HUDEP-2 (cell line): ENCODE data around the gene DACH1.

Source experiments
- DNase-seq, 76 experiments: peaks; one replicate each; lab custom pipeline; 2025; ENCODE audit not compliant: unreplicated experiment in 76 of 76; lab: John Stamatoyannopoulos, UW

The DACH1 gene

GRCh38 chr13:71830736-71831135 is 36.3 kb downstream of the DACH1 start:
- DNase-seq: no peak

DNA sequence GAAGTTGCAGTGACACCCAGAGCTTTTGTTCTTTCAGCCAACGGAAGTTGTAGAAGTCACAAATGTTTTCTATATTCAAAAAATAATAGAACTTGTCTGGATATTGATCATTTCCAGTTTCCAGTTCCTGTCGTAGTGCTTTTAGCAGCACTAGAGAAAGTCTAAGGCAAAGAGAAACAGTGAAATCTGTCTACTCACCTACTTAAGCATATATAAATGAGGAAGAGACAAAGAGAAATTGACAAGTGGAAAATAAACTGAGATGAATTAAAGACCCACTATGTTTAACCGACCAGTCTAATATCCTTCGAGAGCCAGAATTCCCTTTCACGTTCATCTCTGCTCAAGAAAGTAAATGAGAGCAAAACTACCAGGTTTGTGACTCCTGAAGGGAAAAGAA is 36.7 kb downstream of the DACH1 start:
- DNase-seq: no peak

- no peak for DNase-seq
These were observed 37.5 kb downstream of the DACH1 start for GRCh38 chr13:71829547-71829946.

- no peak for DNase-seq
These were observed 38.4 kb downstream of the DACH1 start for GRCh38 chr13:71828564-71828963.

DNA sequence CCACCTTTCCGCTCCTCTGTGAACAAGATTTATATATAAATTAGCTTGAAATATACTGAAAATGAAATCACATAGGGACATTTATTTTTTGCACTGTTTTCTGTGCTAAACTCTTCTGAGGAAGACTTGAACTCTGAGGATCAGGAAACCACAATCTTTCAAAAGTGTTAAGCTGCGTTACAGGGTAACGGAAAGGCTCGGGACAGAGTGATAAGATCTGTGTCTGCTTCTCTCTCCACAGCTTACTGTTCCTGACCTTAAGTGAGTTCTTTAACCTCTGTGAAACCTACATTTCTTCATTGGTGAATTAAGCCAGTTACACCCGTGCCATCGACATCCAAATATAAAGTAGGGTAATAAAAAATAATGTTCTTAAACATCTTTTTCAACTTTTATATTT is 38.9 kb downstream of the DACH1 start:
- peak in 12 of 76 experiments; percentile 2 to 35 (median 10) for DNase-seq

DNA sequence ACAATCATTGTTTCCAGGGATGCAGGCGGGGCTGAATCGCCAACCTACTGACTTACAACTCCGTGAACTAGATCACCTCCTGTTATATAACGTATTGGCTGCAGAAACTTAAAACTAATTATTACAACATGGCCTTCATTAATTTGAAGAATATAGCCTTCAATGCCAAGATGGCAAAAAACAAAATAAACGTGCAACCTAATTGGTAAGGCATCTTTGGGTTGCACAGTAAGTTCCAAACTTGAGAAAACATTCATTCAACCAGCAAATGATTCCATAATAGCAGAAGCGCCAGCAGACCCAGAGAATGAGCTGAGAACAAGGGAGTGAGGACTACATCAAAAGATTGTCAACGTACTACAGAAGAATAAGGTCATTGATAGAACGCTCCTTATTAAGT is 39.8 kb downstream of the DACH1 start:
- DNase-seq: no peak

DNA sequence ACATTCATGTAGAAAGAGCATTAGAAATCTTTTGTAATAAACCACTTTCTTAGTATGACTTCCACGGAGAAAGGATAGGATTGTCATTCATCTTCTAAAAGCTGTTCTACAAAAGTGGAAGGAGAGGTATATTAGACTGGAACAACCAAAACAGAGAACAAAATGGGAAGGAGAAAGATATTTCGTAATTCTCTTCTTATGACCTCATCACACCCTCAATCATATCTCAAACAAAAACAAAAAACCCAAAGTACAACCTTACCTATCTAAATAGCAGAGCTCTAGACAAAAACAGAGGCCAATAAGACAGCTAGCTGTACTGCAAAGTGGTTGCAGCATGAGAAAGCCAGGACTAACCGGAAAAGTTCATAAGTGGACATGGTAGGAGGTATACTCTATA is 46.3 kb downstream of the DACH1 start:
- no peak for DNase-seq

GRCh38 chr13:71817335-71817734 is 49.7 kb downstream of the DACH1 start:
- DNase-seq: no peak

DNA sequence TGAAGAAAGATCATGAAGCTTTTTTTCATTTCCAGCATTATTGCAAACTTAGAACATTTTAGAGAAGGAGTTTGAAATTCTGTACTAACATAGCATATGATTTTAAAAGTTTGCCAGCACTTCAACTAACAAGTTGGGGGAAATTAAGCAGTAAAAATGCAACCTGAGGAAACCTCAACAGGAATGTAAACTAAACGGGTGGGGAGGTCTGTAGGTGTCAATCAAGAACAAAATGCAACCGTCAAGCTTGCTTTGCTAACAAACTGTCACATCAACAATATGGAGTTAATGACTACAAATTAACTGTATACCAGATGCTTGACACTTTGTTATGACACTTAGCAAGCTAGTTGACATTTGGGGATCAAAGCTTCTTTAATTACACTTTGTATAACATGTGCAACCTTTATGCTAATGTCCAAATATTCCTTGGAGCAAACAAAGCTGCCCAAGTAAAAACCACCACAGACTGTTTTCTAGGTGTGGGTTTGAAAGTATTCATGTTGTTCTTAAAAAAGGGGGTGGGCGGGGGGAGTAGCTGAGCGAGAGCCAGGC is 52.1 kb downstream of the DACH1 start:
- DNase-seq: no peak

GRCh38 chr13:71813187-71813586 is 53.8 kb downstream of the DACH1 start:
- no peak for DNase-seq

GRCh38 chr13:71811344-71811743 is 55.7 kb downstream of the DACH1 start:
- DNase-seq: no peak

GRCh38 chr13:71808708-71809107 is 58.3 kb downstream of the DACH1 start:
- DNase-seq: no peak

DNA sequence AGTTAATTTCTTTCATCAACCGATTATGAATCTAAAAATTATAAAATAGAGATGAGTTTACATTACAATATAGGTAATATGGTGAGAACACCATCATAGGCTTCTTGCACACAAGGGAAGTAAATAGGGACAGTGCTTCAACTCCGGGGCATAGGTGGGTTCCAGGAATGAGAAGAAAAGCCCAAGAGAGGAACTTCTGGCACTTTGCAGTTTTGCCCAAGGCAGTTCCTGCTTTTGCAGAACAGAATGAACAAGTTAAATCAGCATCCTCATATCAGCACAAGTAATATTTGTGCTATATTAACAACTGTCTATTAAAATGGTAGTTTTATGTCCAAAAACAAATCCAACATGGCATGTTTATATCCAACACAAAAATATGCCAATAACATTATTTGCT is 60.1 kb downstream of the DACH1 start:
- DNase-seq: no peak

- no peak for DNase-seq
These were observed 63.9 kb downstream of the DACH1 start for GRCh38 chr13:71803066-71803465.

DNA sequence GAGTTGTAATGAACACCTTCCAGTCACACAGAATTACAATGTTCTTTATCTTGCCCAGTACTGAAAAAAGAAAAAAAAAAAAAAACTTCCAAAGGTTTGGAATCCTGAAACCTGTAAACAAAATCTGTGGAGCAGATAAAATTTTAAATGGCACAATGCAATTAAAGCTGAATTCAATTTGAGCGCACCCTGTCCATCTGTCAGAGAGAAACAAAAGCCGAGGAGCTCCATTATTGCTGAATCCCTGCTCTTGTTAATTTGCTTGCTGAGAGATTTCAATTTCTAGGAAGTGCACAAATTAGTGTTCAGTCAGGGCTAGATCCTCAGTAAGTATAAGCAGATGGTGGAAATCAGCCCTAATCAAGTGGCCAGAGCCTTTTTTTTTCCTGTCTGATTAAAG is 65.2 kb downstream of the DACH1 start:
- DNase-seq: no peak

- DNase-seq: no peak
These were observed 65.7 kb downstream of the DACH1 start for GRCh38 chr13:71801165-71801760.

- no peak for DNase-seq
These were observed 67.7 kb downstream of the DACH1 start for GRCh38 chr13:71799324-71799723.

DNA sequence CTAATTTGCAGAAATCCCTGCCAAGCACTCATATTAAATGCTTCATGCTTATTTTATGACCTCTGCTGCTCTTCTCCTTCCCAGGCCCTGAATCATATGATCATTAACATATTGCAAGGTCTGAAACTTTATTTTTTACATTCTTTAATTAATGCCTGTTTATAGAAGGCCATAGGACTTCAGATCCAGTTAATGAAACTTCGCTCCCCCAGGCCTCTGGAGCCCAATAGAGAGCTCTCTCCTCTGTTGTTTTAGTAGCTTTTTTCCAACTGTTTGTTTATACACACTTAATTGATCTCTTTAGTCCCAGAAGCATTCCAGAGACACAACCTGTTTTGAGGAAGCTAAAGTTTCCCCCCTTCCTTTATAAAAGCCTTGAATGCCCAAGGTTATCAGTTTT is 68.3 kb downstream of the DACH1 start:
- no peak for DNase-seq

DNA sequence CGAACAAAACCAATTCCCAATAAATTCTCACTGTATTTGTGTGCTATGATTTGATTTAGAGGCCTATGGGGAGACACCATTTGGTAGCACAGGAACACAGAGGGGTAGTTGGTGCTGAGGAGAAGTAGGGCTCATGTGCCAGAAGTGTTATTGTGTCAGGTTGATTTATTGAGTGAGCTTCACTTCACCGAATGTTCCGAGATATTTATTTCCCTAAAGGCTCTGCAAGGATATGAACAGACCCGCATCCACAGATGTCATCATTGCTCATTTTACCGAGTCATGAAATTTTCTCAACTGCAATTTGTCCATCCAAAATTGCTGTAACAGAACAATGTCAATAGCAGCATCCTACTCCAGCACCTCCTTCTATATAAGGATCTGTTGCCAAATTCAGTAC is 69.5 kb downstream of the DACH1 start:
- no peak for DNase-seq

DNA sequence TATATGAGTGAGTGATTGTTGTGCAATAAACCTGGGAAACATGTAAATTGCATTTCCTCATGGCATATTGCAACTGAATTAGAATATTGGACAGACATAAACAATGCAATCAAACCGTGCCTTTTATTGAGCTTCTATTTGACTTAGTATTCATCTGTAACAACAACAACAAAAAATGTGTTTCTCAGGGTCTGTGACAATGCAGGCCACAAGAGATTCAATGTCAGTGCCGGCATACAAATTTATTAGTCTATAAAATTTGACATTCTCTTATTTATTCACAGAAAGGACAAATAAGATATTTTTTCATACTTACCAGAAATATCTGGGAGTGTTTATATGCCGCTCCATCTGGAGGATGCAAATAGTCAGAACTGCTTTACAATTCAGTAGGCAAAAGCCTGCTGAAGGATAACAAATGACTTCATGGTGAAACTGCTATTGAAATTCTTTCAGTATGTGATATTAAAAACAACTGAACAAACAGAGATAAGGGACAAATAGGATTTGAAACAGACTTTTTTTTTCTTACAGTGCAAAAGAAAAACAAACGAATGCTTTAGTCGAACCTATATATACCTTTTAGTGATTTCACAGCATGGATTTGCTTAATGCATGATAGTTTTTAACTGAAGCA is 77.2 kb downstream of the DACH1 start:
- no peak for DNase-seq

DNA sequence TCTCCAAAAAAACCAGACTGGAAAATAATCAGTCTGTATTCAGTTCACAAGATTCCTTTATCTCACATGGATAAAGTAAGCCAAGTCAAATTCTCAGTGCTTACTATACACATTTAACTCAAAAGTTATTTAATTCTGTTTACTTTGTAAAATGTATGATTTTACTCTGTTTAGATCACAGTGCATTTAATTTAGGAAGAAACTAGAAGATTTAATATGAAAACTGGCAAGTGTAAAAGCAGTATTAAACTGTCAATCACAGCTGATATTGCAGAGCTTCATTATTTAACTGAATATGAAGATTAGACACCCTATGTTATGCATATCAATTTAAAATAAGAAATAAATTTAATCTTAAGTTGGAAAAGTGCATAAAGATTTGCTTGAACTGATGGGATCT is 78.0 kb downstream of the DACH1 start:
- no peak for DNase-seq

GRCh38 chr13:71787414-71787813 is 79.6 kb downstream of the DACH1 start:
- no peak for DNase-seq

GRCh38 chr13:71786875-71787274 is 80.1 kb downstream of the DACH1 start:
- DNase-seq: no peak
